Activated CD4-positive, alpha-beta T cell treated with anti-CD3 and anti-CD28 coated beads for 48 hours (primary cell): Measurements from ENCODE around the gene GTSE1.

ENCODE experiments used
- DNase-seq: peaks from one replicate; pipeline ENCODE4 v3.0.0-alpha.2; 2020

GTSE1 gene

DNA sequence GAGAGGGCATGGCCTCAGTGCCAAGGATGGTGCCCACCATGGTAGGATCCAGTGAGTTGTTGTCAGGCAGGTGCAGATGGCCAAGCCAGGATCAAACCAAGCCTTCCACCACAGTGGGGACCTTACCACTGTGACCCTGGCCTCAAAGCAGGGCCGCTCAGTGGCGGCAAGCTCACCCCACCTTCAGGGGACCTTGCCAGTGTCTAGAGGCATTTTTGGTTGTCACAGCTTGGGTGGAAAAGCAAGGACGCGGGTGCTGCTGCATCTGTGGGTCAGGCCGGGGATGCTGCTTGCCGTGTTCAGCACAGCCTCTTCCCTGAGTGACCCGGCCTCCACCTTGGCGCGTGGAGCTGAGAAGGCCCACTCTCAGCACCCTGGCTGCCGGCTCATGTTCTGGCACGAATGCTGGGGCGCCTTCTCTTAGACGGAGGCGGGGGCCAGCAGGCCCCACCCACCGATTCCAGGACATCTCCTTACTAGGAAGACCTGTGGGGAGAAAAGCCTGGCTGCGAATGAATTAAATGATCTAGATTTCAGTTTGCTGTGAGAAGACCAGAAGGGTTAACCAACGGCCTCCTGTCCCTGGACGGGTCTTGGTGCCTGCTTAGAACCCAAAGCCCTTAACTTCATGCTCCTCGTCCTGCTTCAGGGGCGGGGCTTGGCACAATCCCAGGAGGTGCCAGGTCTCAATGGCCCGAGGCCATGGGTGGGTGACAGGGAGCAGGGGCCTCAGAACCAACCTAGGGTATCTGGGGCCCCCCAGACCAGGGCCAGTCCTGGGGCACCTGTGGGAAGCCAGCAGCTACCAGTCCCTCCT, 57.7 kb downstream of the GTSE1 start:
- DNase-seq: no peak

DNA sequence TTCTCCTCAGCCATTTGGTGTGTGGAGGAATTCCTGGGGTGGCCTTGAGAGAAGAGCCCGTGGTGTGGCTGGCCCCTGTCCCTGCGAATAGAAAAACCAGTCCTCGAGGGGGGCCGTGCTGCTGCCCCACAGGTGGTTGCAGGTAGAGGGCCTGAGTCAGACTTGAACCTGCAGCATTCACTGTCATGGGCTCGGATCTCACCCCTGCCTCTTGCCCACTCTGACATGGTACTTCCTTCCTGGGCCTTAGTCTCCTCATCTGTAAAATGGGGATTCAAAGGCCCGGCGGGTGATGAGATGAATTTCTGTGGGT, 58.3 kb downstream of the GTSE1 start:
- no peak for DNase-seq

DNA sequence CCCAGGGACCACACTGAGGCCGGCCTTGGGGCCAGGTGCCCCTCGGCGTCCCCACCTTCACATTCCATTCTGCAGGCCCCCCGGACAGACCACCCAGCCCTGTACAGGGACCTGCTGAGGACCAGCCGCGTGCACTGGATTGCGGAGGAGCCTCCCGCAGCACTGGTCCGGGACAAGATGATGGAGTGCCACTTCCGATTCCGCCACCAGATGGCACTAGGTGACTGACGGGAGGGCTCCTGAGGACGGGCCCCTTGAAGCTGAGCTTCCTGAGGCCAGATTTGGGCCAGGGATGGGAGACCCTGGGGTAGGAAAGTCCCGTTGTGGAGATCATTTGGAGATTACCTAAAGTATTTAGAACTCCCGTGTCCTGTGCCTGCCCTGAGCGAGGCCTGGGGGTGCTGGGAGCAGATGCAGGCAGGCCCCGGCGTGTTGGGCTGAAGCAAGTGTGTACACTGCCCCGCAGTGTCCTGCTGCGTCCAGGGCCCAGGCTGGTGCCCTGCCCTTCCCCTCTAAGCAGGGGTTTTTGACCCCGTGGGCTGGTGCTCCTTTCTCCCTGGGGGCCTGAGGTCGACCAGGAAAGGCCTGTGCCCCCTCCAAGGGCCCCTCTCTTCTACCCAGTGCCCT, 58.8 kb downstream of the GTSE1 start:
- DNase-seq: peak; percentile 78

- DNase-seq: no peak
These were observed 59.4 kb downstream of the GTSE1 start for GRCh38 chr22:46355996-46356471.

DNA sequence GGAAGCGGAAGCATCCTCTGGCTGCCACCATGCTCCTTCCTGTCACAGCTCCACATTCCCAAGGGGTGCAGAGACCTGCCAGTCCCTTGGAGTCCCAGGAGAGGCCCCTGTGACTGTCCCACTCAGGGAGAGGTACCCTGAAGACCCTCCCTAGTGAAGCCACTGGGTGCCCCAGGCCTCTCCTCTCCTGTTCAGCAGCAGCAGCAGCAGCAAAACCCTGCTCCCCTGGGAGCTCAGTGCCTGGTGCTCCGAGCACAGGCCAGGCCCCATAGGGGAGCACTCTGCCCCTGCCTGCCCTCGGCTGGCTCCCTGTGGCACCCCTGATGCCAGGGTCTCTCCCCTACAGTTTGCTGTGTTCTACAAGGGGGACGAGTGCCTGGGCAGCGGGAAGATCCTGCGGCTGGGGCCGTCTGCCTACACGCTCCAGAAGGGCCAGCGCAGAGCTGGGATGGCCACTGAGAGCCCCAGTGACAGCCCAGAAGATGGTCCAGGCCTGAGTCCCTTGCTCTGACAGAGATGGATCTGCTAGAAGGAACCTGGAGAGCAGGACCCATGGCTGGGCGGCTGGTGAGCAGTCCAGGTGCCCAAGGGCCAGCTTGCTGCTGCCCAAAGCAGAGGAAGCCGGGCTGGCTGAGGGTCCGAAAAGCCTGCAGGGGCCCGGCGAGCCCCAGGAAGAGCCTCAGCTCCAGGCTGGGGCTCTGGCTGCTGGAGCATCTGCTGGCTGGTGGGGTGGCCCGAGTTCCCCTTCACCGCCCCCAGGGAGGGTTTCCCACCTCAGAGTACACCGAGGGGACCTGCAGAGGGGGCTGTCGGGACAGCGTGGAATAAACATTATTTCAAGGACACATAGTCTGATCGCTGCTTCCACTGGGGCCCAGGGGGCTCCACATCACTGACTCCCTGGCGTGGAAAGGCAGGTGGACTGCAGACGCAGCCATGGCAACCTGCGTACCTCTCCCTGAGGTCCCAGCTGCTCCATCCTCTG, 60.1 kb downstream of the GTSE1 start:
- DNase-seq: no peak

- no peak for DNase-seq
These were observed 61.2 kb downstream of the GTSE1 start for GRCh38 chr22:46357711-46358520.

- no peak for DNase-seq
These were observed 62.1 kb downstream of the GTSE1 start for GRCh38 chr22:46358766-46359165.

- no peak for DNase-seq
These were observed 62.7 kb downstream of the GTSE1 start for GRCh38 chr22:46359362-46359761.

GRCh38 chr22:46360097-46360496, 63.4 kb downstream of the GTSE1 start:
- DNase-seq: no peak

DNA sequence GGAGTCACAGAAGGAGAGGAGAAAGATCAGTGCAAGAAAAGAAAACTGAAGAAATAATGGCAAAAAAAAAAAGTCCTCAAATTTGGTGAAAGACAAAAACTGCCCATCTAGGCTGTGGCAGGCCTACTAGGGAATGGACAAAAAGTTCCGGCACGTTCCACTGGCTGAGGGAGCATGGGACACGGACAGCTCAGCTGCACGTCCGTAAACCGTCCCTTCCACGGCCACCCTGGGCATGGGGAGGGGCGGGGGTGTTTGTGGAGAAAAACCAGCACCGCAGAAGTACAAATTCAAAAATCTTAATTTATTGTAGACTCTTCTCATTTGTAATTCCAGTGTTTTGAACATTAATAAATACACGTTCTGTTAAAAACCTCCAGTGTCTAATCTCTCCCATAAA, 64.2 kb downstream of the GTSE1 start:
- DNase-seq: no peak

- no peak for DNase-seq
These were observed 65.1 kb downstream of the GTSE1 start for GRCh38 chr22:46361826-46362202.

DNA sequence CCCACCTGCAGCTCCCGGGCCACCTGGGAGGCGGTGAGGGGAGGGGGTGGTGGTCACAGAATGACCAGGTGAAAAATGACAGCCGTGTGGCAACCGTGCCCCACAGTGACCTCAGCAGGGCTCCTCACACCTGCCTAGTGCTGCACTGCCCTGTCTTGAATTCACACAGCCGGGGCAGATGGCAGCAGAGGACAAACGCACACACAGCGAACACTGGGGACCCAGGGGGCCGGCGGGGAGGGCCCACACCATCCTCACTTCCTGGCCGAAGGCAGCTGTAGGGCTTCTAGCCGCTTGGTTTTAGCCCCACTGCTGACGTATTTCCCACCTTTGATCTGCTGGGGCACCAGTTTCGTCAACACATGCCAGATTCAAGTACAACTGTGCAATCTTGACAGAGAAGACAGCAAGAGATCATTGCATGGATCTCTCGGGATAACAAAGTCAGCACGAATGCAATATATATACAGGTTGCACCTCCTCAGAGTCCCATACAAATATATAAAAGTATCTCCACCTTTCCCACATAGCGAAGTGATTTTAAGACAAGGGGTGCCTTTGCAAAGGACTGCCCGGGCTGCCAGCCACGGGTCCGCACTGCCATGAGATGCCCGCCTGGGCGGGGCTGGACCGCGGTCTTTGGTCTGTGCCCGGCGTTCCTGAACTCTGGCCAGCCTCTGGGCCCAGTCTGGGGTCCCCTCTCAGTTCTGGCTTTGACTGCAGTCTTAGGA, 65.7 kb downstream of the GTSE1 start:
- no peak for DNase-seq

GRCh38 chr22:46362934-46363515, 66.4 kb downstream of the GTSE1 start:
- DNase-seq: no peak

- no peak for DNase-seq
These were observed 67.1 kb downstream of the GTSE1 start for GRCh38 chr22:46363611-46364321.

GRCh38 chr22:46364341-46365165, 67.9 kb downstream of the GTSE1 start:
- no peak for DNase-seq

GRCh38 chr22:46365166-46365624, 68.5 kb downstream of the GTSE1 start:
- DNase-seq: no peak

GRCh38 chr22:46366327-46366731, 69.7 kb downstream of the GTSE1 start:
- no peak for DNase-seq

DNA sequence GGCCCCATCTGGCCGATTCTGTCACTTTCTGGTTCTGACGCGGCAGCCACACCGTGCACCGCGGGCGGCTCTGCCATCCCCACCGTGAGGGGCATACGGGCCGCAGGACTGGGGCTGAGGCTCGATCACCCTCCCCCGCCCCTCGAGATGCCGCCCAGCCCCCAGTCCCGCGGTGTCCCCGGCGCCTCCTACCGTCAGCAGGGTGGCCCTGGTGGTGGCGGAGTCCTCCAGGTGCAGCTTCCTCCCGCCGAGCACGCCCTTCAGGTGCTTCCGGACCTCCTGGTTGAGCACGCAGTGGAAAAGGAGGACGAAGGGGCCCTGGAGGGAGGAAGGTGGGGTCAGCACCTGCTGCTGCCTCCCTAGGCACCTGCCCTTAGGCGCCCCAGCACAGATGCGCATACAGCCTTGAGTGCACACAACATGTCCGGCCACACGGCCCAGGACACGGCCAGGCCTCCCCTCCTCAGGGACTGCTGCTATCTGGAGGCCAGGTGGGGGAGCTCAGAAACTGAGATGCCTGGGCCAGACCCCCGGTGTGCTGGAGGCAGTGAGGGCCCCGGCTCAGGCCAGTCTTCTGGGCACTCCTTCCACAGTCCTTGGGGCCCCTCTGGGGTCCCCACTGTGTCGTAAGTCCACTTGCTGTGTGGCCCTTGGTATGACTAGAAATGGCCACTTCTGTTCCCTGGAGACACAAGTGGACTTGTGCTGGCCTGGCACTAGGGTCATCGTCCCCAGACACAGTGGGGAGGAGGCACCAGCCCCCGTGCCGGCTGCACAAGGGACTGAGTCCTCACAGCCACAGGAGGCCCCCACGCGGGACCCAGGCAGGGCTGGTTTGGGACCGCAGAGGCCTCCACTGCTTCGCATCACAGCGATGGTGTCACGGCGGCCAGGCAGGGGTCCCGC, 70.4 kb downstream of the GTSE1 start:
- DNase-seq: no peak
